Ecto neural progenitor cell (in vitro differentiated cells): ENCODE data around the gene TADA2A.
"Not testable (repeated sequence)": the region's sequence is repeated elsewhere in the genome, so short reads cannot be mapped to it uniquely, and the experiment has no call there.

Experiments
- DNase-seq: peaks from one replicate; pipeline ENCODE4 v3.0.0-alpha.2; 2018; ENCODE audit warnings: low spot score

The TADA2A gene

GRCh38 chr17:37400505-37400904 is 6.2 kb upstream of the TADA2A start:
- DNase-seq: no peak

GRCh38 chr17:37405522-37405921 is 1.2 kb upstream of the TADA2A start:
- DNase-seq: not testable (repeated sequence)

GRCh38 chr17:37405955-37406634 is 591 bp upstream of the TADA2A start:
- DNase-seq: no peak

GRCh38 chr17:37408145-37408479 is 1.4 kb downstream of the TADA2A start:
- not testable (repeated sequence) for DNase-seq

- no peak for DNase-seq
Measured at GRCh38 chr17:37410357-37410756, 3.7 kb downstream of the TADA2A start.

GRCh38 chr17:37413875-37414519 is 7.3 kb downstream of the TADA2A start:
- DNase-seq: no peak

GRCh38 chr17:37417852-37418251 is 11.2 kb downstream of the TADA2A start:
- DNase-seq: no peak

GRCh38 chr17:37422971-37423625 is 16.4 kb downstream of the TADA2A start:
- no peak for DNase-seq

GRCh38 chr17:37425268-37425667 is 18.6 kb downstream of the TADA2A start:
- no peak for DNase-seq

- no peak for DNase-seq
Measured at GRCh38 chr17:37429039-37429438, 22.4 kb downstream of the TADA2A start.

- DNase-seq: no peak
Measured at GRCh38 chr17:37429453-37429852, 22.8 kb downstream of the TADA2A start.

GRCh38 chr17:37430051-37430627 is 23.5 kb downstream of the TADA2A start:
- no peak for DNase-seq

GRCh38 chr17:37432671-37433070 is 26.0 kb downstream of the TADA2A start:
- DNase-seq: no peak

GRCh38 chr17:37438141-37438540 is 31.5 kb downstream of the TADA2A start:
- DNase-seq: no peak

- DNase-seq: no peak
Measured at GRCh38 chr17:37440424-37440823, 33.7 kb downstream of the TADA2A start.

GRCh38 chr17:37441369-37442014 is 34.8 kb downstream of the TADA2A start:
- not testable (repeated sequence) for DNase-seq

GRCh38 chr17:37446027-37446426 is 39.3 kb downstream of the TADA2A start:
- DNase-seq: no peak

- no peak for DNase-seq
Measured at GRCh38 chr17:37447641-37448040, 41.0 kb downstream of the TADA2A start.

- DNase-seq: no peak
Measured at GRCh38 chr17:37450112-37450511, 43.4 kb downstream of the TADA2A start.

- DNase-seq: not testable (repeated sequence)
Measured at GRCh38 chr17:37457801-37458200, 51.1 kb downstream of the TADA2A start.

- no peak for DNase-seq
Measured at GRCh38 chr17:37458805-37459204, 52.1 kb downstream of the TADA2A start.

GRCh38 chr17:37461668-37462067 is 55.0 kb downstream of the TADA2A start:
- no peak for DNase-seq

- DNase-seq: no peak
Measured at GRCh38 chr17:37462492-37462891, 55.8 kb downstream of the TADA2A start.
